ENCODE measurements around the gene SERPINE3.

- no peak for TF ChIP-seq CTCF (IDR thresholded peaks at IDR 0.05)
- no peak for TF ChIP-seq POLR2A (IDR thresholded peaks at IDR 0.05)
- no peak for TF ChIP-seq POLR2AphosphoS5 (IDR thresholded peaks at IDR 0.05)
Measured at GRCh38 chr13:51333826-51334225, 5.7 kb upstream of the SERPINE3 start.

Data from prostate gland (tissue), 2 donors.